GM10248 (cell line): ENCODE results near the gene EXOSC9.

Experiments used
- CTCF ChIA-PET: fragments of 300-600 bp; sonication (Branson Sonifier 250); formaldehyde crosslinking; extraction: SDS; loops from one replicate; lab custom pipeline; 2021; ENCODE audit warnings: antibody characterized with exemption; lab: Yijun Ruan, JAX
- POLR2A ChIA-PET: fragments of 350-650 bp; sonication (Branson Sonifier 250); formaldehyde crosslinking; extraction: SDS; loops from one replicate; lab custom pipeline; 2020; ENCODE audit warnings: antibody characterized with exemption; lab: Yijun Ruan, JAX
- DNase-seq: peaks from one replicate; pipeline ENCODE4 v3.0.0; 2012; ENCODE audit errors: extremely low spot score
- CTCF ChIP-seq: IDR thresholded peaks from 2 replicates; pipeline ENCODE4 v1.5.1; 2012; ENCODE audit warnings: mild to moderate bottlenecking, low read depth; ENCODE audit errors: extremely low read depth, missing control alignments, control extremely low read depth

Gene EXOSC9

GRCh38 chr4:121785479-121785878, 15.6 kb upstream of the EXOSC9 start:
- ChIA-PET POLR2A (no interaction called here), CTCF (interaction anchor here (0.8 to 1.7 kb wide), 3 partner anchors 9 to 13 kb away, joined by 3 to 4 read pairs (median 3); no protein-coding TSS in a partner anchor)
- DNase-seq = no peak
- no peak for TF ChIP-seq CTCF

GRCh38 chr4:121786221-121786620, 14.9 kb upstream of the EXOSC9 start:
- ChIA-PET CTCF (interaction anchor here (0.8 to 1.7 kb wide), 3 partner anchors 8 to 13 kb away, joined by 3 to 4 read pairs (median 3); no protein-coding TSS in a partner anchor), POLR2A (no interaction called here)

GRCh38 chr4:121788896-121789295, 12.2 kb upstream of the EXOSC9 start:
- peak; percentile 43 for DNase-seq
- ChIA-PET CTCF (no interaction called here), POLR2A (interaction anchor here (0.6 kb wide), 1 partner anchor 14 kb away, joined by 5 read pairs; no protein-coding TSS in a partner anchor)
- no peak for TF ChIP-seq CTCF

More at GRCh38 chr4:121786221-121786620, 14.9 kb upstream of the EXOSC9 start:
- DNase-seq = no peak
- no peak for TF ChIP-seq CTCF

- ChIA-PET CTCF (interaction anchor here (1.1 to 1.4 kb wide), 3 partner anchors 8 to 111 kb away, joined by 3 to 4 read pairs (median 3); no protein-coding TSS in a partner anchor), POLR2A (no interaction called here)
- DNase-seq = no peak
- TF ChIP-seq CTCF = no peak
Measured at GRCh38 chr4:121789455-121789854, 11.7 kb upstream of the EXOSC9 start.

GRCh38 chr4:121789960-121790829, 10.9 kb upstream of the EXOSC9 start:
- ChIA-PET POLR2A (no interaction called here), CTCF (interaction anchor here (1.1 to 1.4 kb wide), 3 partner anchors 9 to 110 kb away, joined by 3 to 4 read pairs (median 3); no protein-coding TSS in a partner anchor)

More at GRCh38 chr4:121789960-121790829, 10.9 kb upstream of the EXOSC9 start:
- no peak for DNase-seq
- no peak for TF ChIP-seq CTCF
